K562 (cell line): ENCODE measurements around the gene YES1. TPM values are rescaled to one million over a fixed set of nuclear protein-coding genes. Genes with fewer than 3 reads are reported as not detected.

Source experiments
- ATAC-seq: fragments of 200-7000 bp; cut with Tn5 transposase; 3 replicates; pipeline ENCODE4 v1.9.1; 2020; ENCODE audit warnings: moderate library complexity
- BruUV-seq: library from RNA; stranded (reverse); fragments of 400-500 nt; replicated peaks from 2 replicates; lab custom pipeline; 2021; lab: Mats Ljungman, UMichigan
- CTCF ChIA-PET: fragments of 300-600 bp; formaldehyde crosslinking; extraction: SDS; loops from one replicate; lab custom pipeline; 2021; ENCODE audit warnings: low intra/inter-chr PET ratio; lab: Yijun Ruan, JAX
- POLR2A ChIA-PET: fragments of 300-600, 350-650 bp; sonication (Branson Sonifier 250); formaldehyde crosslinking; extraction: SDS; loops from one replicate; lab custom pipeline; 2021; ENCODE audit warnings: antibody characterized with exemption, inconsistent platforms; lab: Yijun Ruan, JAX
- DNase-seq, 4 experiments: peaks; one replicate each; pipeline versions ENCODE4 v3.0.0 to v3.0.0-alpha.2; 2011 to 2018; ENCODE audit warnings: low spot score in 3 of 4, mixed read lengths in 3 of 4; ENCODE audit errors: extremely low read depth in 1 of 4
- FAIRE-seq: peaks from 2 replicates; lab custom pipeline; 2011; peaks lifted over from hg19 to GRCh38; lab: Jason Lieb, UNC
- H2AFZ ChIP-seq: 2 replicates; pipeline ENCODE4 v1.6.0; 2011; ENCODE audit warnings: low read depth, low read length, control low read depth, inconsistent platforms
- H3K27ac ChIP-seq: fragments of 200-600 bp; 3 replicates; pipeline ENCODE4 v1.8.0; 2011; ENCODE audit warnings: low read depth, mild to moderate bottlenecking, control low read depth, inconsistent platforms, low read length, moderate library complexity, mixed read lengths; ENCODE audit errors: extremely low read depth
- H3K27me3 ChIP-seq, 2 experiments: fragments of 300-600 bp in 1 of 2; 2 replicates in 1 of 2; 3 replicates in 1 of 2; pipeline versions ENCODE4 v1.6.0 to v1.8.0; 2011; ENCODE audit warnings: inconsistent platforms in 2 of 2, low read length in 2 of 2, mild to moderate bottlenecking in 1 of 2, mixed read lengths in 1 of 2, moderate library complexity in 1 of 2; ENCODE audit not compliant: control insufficient read depth in 2 of 2, insufficient read depth in 2 of 2
- H3K36me3 ChIP-seq: fragments of 300-600 bp; 3 replicates; pipeline ENCODE4 v1.8.0; 2011; ENCODE audit warnings: mild to moderate bottlenecking, low read length, inconsistent platforms; ENCODE audit not compliant: control insufficient read depth, insufficient read depth
- H3K4me1 ChIP-seq, 2 experiments: fragments of 200-600 bp in 1 of 2; replicated peaks in 1 of 2; 2 replicates in 1 of 2; 3 replicates in 1 of 2; pipeline versions ENCODE4 v1.5.1 to v1.8.0; 2011; ENCODE audit warnings: inconsistent platforms in 2 of 2, low read length in 2 of 2, mild to moderate bottlenecking in 1 of 2, mixed read lengths in 1 of 2, moderate library complexity in 1 of 2; ENCODE audit not compliant: control insufficient read depth in 2 of 2, insufficient read depth in 2 of 2
- H3K4me2 ChIP-seq: 2 replicates; pipeline ENCODE4 v1.6.1; 2011; ENCODE audit warnings: low read length, control low read depth, inconsistent platforms, mixed read lengths; ENCODE audit not compliant: insufficient read depth
- H3K4me3 ChIP-seq: fragments of 200-600 bp; sonication (generic), shearing (Covaris generic); 2 replicates; pipeline ENCODE4 v1.5.1; 2016; ENCODE audit warnings: control low read depth, inconsistent platforms
- H3K79me2 ChIP-seq: fragments of 200-600 bp; 3 replicates; pipeline ENCODE4 v1.8.0; 2011; ENCODE audit warnings: low read length, inconsistent platforms; ENCODE audit not compliant: control insufficient read depth, insufficient read depth
- H3K9ac ChIP-seq, 2 experiments: 2 replicates each; pipeline versions ENCODE4 v1.6.0 to v1.6.1; 2011; ENCODE audit warnings: low read depth in 2 of 2, low read length in 2 of 2, control low read depth in 1 of 2, inconsistent platforms in 1 of 2, mild to moderate bottlenecking in 1 of 2, mixed read lengths in 1 of 2; ENCODE audit not compliant: insufficient read depth in 1 of 2
- H3K9me1 ChIP-seq: one replicate; pipeline ENCODE4 v1.6.0; 2011; ENCODE audit warnings: inconsistent platforms, mild to moderate bottlenecking, low read length, moderate library complexity; ENCODE audit not compliant: control insufficient read depth, insufficient read depth
- H3K9me3 ChIP-seq: replicated peaks from 2 replicates; pipeline ENCODE4 v1.5.1; 2011; ENCODE audit warnings: low read depth, low read length, inconsistent platforms; ENCODE audit not compliant: control insufficient read depth, insufficient read depth
- H4K20me1 ChIP-seq: replicated peaks from 2 replicates; pipeline ENCODE4 v1.6.1; 2011; ENCODE audit warnings: low read length, inconsistent platforms, mixed read lengths; ENCODE audit not compliant: control insufficient read depth, insufficient read depth
- ASH1L ChIP-seq: fragments of 450-650 bp; IDR thresholded peaks from 2 replicates; pipeline ENCODE4 v1.6.1; 2018; ENCODE audit warnings: borderline replicate concordance, mild to moderate bottlenecking, low read depth; ENCODE audit not compliant: partially characterized antibody
- ATF3 ChIP-seq, 2 experiments: fragments of 450-650 bp in 1 of 2; sonication (generic) in 1 of 2; formaldehyde crosslinking in 1 of 2; IDR thresholded peaks in 1 of 2; conservative IDR thresholded peaks in 1 of 2; 2 replicates each; pipeline versions ENCODE4 v1.6.1 to v1.8.1; 2016 to 2023; ENCODE audit warnings: mild to moderate bottlenecking in 2 of 2, moderate library complexity in 2 of 2, inconsistent platforms in 1 of 2, missing genetic modification reagents in 1 of 2
- BRD9 ChIP-seq: fragments of 450-650 bp; IDR thresholded peaks from 2 replicates; pipeline ENCODE4 v1.6.1; 2018; ENCODE audit warnings: low read depth; ENCODE audit not compliant: partially characterized antibody
- CBFA2T3 ChIP-seq: fragments of 450-650 bp; IDR thresholded peaks from 2 replicates; pipeline ENCODE4 v1.6.1; 2017
- CC2D1A ChIP-seq: fragments of 450-650 bp; IDR thresholded peaks from 2 replicates; pipeline ENCODE4 v1.6.1; 2017; ENCODE audit warnings: mild to moderate bottlenecking
- CHAMP1 ChIP-seq: fragments of 450-650 bp; IDR thresholded peaks from 2 replicates; pipeline ENCODE4 v1.6.1; 2016; ENCODE audit warnings: mild to moderate bottlenecking
- MEIS2 ChIP-seq: fragments of 450-650 bp; IDR thresholded peaks from 2 replicates; pipeline ENCODE4 v1.6.1; 2014; ENCODE audit warnings: mild to moderate bottlenecking; ENCODE audit not compliant: partially characterized antibody
- PHF8 ChIP-seq: fragments of 200-600 bp; sonication (generic); IDR thresholded peaks from 2 replicates; pipeline ENCODE4 v1.6.1; 2012; ENCODE audit warnings: mixed run types, mild to moderate bottlenecking, inconsistent platforms, low read length, moderate library complexity, borderline replicate concordance
- SIN3B ChIP-seq: fragments of 450-650 bp; IDR thresholded peaks from 2 replicates; pipeline ENCODE4 v1.6.1; 2017; ENCODE audit warnings: low read depth, mild to moderate bottlenecking, moderate library complexity
- TCF3 ChIP-seq: sonication (generic); formaldehyde crosslinking; IDR thresholded peaks from 2 replicates; pipeline ENCODE4 v1.4.0; 2020; ENCODE audit warnings: mild to moderate bottlenecking, missing genetic modification reagents
- TEAD4 ChIP-seq, 2 experiments: sonication (generic) in 1 of 2; formaldehyde crosslinking in 1 of 2; IDR thresholded peaks; 2 replicates each; pipeline versions ENCODE4 v1.6.1 to v1.8.0; 2012 to 2022; ENCODE audit warnings: borderline replicate concordance in 1 of 2, inconsistent platforms in 1 of 2, low read length in 1 of 2, mild to moderate bottlenecking in 1 of 2, missing genetic modification reagents in 1 of 2
- ZNF408 ChIP-seq: fragments of 250-450 bp; sonication (Bioruptor Pico); IDR thresholded peaks from 2 replicates; pipeline ENCODE4 v1.4.0; 2020; ENCODE audit warnings: low read depth, mild to moderate bottlenecking, moderate library complexity
- ZNF436 ChIP-seq: fragments of 250-450, 450-650 bp; sonication (Bioruptor Pico); formaldehyde crosslinking; IDR thresholded peaks from 2 replicates; pipeline ENCODE4 v1.7.0; 2020; ENCODE audit warnings: mild to moderate bottlenecking
- in situ Hi-C: fragments of 300-500 bp; cut with MboI; formaldehyde crosslinking; loops from 4 replicates; pipeline ENCODE4 v1.15.0; 2018; ENCODE audit warnings: inconsistent platforms, mixed read lengths
- intact Hi-C: fragments of 100-400 bp; cut with micrococcal nuclease; formaldehyde crosslinking; loops from 2 replicates; pipeline ENCODE4 v1.14.2; 2022
- polyA plus RNA-seq, 8 experiments: library from polyadenylated mRNA; depleted of rRNA in 4 of 8; stranded (reverse) in 5 of 8; unstranded in 3 of 8; fragments of >200 nt; fragmentation: Nextera tagmentation in 2 of 8; fragmentation: Illumina TruSeq in 1 of 8; extraction: Ambion mirVana in 2 of 8; extraction: Trizol in 1 of 8; gene quantifications; 2 replicates each; pipeline versions ENCODE4 v1.2.1 to v1.2.3, GENCODE V29; 2011 to 2014; ENCODE audit warnings: inconsistent platforms in 1 of 8, missing spikeins in 1 of 8
- total RNA-seq, 7 experiments: library from RNA; depleted of rRNA in 6 of 7; stranded (reverse); fragments of >200 nt in 6 of 7; fragmentation: Illumina TruSeq in 2 of 7; extraction: Trizol in 2 of 7; gene quantifications; 2 replicates each; pipeline versions ENCODE4 v1.2.1 to v1.2.3, GENCODE V29; 2011 to 2021; ENCODE audit warnings: low replicate concordance in 1 of 7

The YES1 gene
- total and polyA plus RNA-seq, 9 of the 15 experiments (the other 6 are each of a cell fraction or from before 2014, with no cell fraction given) = 37.2 to 115 (median 77.7) TPM

- TF ChIP-seq ATF3 (IDR thresholded peaks at IDR 0.05) (peak; percentile 80; the same call in 1 of the 2 replicates), ATF3 (CRISPR knock-in tag; conservative IDR thresholded peaks at IDR 0.05) (0 out of 2 replicates have a peak, but pooled peaks have one; percentile 10), ZNF436 (no peak), CBFA2T3 (peak; percentile 88), CC2D1A (peak; percentile 85), PHF8 (no peak; the same call in 1 of the 2 replicates), ASH1L (no peak), TCF3 (CRISPR knock-in tag) (peak; percentile 92), ZNF408 (CRISPR knock-in tag) (no peak), MEIS2 (peak; percentile 72), SIN3B (no peak)
- TF ChIP-seq, all 486 proteins: peak for 66
Measured at GRCh38 chr18:773980-774624, 37.9 kb downstream of the YES1 start (continued).

- intact Hi-C loops = no loop called here
- Histone ChIP-seq H3K27ac (no peak overlapping the region), H3K9me1 (no peaks in the 10 kb centered on the region), H3K4me2 (no peak overlapping the region), H3K9ac (no peak overlapping the region), H3K27me3 (no peaks in the 10 kb centered on the region), H3K4me1 (peaks cover 25 to 54% of the 10 kb centered on the region in 2 experiments), H3K4me3 (no peak overlapping the region), H3K79me2 (peaks cover 98% of the 10 kb centered on the region), H4K20me1 (peaks cover 10% of the 10 kb centered on the region), H2AFZ (no peak overlapping the region)
- no peak for ATAC-seq
- DNase-seq = no peak
- in situ Hi-C loops = no loop called here
- no TSS peak for BruUV-seq
- ChIA-PET CTCF (no interaction called here), POLR2A (interaction anchor here (1.0 to 6.4 kb wide), 2 partner anchors 11 to 17 kb away, joined by 3 to 34 read pairs; no protein-coding TSS in a partner anchor)
- no peak for FAIRE-seq
- TF ChIP-seq CHAMP1 (no peak), BRD9 (no peak), TEAD4 (IDR thresholded peaks at IDR 0.05; ENCODE audit: low read length) (no peak), TEAD4 (CRISPR knock-in tag; IDR thresholded peaks at IDR 0.05; ENCODE audit: borderline replicate concordance) (no peak)
- TF ChIP-seq, all 486 proteins: peak for 0
- peaks cover 38% of the 10 kb centered on the region for H3K36me3 ChIP-seq
- H3K9me3 ChIP-seq = no peaks in the 10 kb centered on the region
Measured at GRCh38 chr18:770583-770961, 41.5 kb downstream of the YES1 start.
